HG03064 (cell line): ENCODE measurements around the gene MAML1.
A peak's percentile ranks its signal among the peaks of the same experiment; 100 is the strongest.

Experiments
- ATAC-seq: cut with Tn5 transposase; IDR thresholded peaks from one replicate; pipeline ENCODE4 v1.9.1; 2021; ENCODE audit warnings: low read depth; ENCODE audit not compliant: unreplicated experiment

Gene MAML1

DNA sequence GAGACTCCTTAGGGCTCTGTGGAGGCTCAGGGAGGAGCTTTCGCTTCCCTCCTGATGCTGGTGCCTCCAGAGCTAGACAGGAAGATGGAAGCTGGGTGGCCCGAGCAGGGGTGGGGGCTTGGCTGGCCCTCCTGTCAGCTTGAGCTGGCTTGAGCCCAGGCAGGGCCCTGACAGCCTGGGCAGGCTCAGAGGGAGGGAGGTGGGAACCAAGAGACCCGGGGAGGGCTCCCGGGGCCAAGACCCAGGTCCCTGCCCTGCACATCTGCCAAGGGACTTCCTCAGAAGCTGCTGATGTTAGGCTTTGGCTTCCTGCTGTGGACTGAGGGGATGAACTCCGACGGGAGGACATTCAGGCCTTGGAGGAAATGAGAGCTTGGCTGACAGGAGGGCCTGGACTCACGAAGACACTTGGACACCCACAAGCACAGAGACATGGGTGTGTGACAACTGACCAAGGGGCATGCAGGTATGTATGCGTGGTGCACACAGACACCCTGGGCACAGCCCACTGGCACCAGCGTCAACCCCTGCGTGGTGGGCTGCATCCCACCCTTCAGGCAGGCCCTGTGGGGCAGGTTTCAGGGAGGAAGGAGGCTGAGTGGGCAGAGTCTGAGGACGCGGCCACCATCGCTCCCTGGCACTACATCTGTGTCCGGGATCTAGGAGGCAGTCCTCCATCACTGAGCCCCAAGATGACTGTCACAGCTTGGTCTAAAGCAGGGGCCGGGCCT, 59.4 kb downstream of the MAML1 start:
- ATAC-seq, result no peak

DNA sequence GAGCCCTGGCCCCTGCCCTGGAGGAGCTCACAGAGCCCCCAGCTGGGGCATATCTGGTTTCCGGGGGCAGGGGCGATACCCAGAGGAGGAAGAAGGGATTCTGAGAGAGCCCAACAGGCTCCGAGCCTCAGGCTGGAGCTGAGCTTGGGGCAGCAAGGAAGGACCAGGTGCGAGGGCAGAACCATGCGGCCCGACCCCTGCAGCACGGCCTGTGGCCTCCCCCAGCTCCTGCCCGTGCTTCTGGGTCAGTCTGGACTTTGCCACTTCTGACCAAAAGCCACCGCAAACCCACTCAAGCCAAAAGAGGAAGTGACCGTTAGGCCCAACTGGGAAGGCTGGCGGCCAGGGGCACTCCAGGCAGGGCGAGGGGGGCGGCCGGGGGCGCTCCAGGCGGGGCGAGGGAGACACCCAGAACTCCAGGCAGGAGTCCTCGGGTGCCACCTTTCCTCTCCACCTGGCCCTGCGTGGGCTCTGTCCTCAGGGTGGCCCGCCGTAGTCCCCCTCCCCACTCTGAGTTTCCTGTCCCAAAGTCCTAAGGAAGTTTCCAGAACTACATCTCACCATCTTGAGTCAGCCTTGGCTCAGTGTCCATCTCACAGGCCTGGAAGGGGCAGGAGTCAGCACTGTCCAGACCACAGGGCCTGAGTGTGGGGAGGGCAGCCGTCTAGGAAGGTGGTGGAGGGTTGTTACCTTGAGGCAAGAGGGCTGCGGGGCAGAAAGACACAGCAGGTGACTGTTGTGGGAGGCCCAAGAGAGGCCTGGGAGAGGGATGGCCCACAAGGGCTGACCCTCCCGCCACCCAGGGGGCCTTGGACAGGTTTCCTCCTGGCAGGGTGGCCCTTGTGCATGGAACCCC, 60.2 kb downstream of the MAML1 start:
- no peak for ATAC-seq

DNA sequence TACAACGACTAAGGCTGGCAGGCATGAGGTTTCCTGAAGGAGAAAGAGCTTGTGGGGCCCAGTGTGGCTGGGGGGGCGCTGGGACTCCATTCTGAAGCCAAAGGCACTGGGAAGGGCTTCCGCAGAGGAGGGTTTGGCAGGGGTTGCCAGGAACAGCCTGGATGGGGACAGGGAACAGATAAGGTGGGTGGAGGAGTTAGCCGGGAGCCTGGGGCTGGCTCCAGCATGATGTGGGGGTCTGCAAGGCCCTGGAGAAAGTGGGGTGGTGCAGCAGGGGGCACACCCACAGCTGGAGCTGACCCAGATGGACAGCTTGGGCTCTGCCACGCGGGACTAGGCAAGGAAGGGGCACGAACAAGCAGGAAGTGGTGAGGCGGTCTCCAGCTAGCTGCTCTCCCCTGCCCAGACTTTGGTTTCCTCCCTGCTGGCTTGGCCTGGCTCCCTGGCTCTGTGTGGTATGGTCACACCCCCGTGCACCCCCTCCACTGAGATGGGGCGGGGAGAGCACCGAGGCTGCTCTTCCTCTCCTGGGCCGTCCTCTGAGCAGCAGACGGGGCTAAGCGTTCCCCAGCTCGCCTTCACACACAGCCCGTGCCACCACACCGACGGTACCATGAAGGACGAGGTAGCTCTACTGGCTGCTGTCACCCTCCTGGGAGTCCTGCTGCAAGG, 61.0 kb downstream of the MAML1 start, which contains the start of gene LTC4S:
Gene LTC4S, plus strand, starts transcription at position 519 of the 672 bp plus-strand sequence. Its CDS starts 95 bp downstream, at position 614.
- ATAC-seq, result no peak

DNA sequence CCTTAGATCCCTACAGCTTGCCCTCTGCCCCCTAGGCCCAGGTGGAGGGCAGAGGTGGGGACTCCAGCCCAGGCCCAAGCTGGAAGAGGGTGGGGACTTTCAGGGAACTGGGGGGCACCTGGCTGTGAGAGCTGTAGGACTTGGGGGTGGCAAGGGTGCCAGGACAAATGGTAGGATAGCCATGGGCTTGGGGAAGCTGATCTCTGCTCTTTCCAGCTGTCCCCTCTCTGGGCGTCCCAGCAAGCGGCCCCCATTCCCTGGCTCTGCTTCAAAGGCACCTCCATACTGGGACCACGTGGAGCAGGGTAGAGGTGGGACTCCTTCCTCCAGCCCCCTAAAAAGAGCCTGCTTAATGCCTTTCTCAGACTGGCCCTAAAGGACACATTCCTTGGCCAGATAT, 61.5 kb downstream of the MAML1 start:
- ATAC-seq, result no peak

DNA sequence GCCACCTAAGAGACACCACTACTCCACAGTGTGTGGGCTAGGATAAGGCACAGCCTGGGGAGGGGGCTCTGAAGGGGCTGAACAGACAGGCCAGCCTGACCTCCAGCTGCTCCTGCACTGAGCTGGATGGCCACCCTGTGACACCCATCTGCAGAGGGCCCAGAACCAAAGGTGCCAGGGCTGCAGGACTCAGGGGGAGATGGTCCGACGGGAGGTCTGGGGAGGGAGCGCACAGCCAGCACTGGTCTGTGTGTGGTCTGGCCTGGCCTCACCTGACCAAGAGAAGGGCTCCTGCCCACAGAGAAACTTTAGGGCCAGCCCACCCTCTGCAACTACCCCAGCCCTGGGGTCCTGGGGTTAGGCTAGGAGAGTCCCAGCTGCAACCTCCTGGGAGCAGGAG, 62.0 kb downstream of the MAML1 start:
- ATAC-seq, result no peak

DNA sequence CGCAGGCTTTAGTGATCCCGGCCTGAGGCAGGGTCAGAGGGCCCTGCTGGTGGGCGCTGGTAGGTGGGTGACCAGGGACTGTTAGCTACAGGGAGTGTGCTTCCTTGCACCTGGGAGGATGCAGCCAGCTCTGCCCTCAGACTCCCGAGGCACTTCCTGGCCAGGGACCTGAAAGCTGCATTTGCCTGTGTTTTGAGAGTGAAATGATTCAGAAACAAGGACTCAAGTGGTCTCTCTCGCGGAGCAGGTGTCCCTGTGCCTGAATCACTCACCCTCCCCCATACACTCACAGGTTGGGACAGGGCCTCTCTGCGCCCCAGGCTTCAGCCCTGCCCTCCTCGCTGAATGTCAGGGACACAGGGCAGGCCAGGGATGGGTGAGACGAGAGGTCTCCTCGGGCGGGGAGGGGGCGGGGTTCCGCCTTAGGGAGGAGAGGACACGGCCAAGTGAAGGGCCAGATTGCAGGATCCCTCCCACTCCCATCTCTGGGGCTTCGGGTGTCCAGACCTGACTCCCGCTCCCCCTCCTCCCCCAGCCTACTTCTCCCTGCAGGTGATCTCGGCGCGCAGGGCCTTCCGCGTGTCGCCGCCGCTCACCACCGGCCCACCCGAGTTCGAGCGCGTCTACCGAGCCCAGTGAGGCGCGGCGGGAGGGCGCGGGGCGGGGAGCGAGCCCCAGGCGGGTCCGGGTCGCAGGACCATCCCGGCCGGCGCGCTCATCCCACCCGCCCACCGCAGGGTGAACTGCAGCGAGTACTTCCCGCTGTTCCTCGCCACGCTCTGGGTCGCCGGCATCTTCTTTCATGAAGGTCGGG, 62.6 kb downstream of the MAML1 start:
- no peak for ATAC-seq

DNA sequence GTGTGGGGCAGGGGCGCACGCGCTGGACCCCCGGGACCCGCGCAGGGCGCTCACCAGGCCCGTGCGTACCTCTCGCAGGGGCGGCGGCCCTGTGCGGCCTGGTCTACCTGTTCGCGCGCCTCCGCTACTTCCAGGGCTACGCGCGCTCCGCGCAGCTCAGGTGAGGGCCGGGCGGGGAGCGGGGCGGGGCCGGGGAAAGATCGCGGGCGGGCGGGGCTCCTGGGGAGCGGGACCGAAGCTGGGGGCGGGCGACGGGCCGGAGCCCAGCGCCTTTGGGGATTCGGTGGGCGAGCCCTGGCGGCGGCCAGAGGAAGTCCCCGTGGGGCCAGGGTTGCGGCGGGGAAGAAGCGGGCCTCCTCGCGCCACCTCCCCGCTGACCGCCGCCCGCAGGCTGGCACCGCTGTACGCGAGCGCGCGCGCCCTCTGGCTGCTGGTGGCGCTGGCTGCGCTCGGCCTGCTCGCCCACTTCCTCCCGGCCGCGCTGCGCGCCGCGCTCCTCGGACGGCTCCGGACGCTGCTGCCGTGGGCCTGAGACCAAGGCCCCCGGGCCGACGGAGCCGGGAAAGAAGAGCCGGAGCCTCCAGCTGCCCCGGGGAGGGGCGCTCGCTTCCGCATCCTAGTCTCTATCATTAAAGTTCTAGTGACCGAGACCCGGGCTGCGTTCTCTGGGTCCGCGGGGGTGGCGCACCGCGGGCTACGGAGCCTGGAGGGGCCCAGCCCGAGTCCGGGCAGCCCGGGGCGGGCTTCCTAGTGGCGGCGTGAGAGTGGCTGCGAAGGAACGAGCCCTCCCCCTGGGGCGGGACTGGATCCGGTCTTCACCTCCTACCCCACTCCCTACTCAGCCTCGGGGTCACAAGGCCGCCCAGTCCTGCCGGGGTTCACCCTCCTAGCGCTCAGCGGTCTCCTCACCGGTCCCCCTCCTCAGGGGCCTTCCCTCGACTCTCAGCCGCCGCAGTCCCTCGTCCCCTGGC, 63.5 kb downstream of the MAML1 start:
- peak; percentile 71 for ATAC-seq

DNA sequence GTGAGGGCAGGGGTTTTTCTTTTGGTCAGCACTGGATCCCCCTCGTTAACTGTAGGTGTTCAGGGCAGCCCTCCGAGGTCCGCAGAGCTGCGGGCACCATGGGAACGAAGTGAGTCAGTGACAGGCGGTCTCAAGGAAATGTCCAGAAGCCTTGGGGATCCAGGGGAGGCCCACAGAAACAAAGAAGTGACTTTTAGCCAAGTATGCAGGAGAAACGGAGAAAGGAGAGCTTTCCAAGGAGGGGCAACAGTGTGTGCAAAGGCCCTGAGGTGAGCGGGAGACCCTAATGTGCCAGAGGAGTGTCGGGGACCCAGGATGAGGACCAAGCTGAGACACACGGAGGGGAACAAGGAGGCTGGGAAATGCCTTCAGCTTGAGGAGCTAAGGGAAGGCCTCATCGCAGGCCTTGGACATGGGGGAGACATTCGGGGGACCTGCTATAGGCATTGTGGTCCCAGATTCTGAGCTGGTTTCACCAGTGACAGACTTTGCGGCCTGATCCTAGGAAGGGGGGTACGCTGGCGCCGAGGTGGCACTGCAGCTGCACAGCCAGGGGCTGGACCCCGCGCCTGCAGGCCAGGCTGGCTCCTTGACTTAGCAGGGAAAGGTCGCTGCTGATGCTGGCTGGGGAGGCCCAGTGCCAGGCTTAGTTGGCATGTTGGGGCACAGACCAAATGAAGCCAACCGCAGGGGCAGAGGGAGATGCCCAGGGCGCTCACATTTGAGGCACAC, 64.4 kb downstream of the MAML1 start:
- no peak for ATAC-seq

DNA sequence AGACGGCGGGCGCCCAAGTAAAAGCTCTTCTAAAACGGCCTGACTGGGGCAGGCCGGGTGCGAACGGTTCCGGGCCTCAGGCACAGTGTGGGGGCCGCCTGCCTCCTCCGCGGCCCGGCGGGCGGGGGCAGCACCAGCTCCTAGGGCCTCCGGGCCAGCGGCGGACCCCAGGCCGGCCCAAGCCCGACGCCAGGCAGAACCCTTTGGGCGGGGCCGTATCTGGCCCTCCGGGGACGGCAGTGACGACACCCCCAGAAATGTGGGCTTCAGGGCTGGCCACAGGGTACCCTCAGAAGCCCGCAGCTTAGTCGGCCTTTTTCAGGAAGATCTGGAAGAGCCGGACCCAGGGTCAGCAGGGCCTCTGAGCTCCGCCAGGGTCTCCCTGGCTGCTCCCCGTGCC, 65.1 kb downstream of the MAML1 start:
- no peak for ATAC-seq

DNA sequence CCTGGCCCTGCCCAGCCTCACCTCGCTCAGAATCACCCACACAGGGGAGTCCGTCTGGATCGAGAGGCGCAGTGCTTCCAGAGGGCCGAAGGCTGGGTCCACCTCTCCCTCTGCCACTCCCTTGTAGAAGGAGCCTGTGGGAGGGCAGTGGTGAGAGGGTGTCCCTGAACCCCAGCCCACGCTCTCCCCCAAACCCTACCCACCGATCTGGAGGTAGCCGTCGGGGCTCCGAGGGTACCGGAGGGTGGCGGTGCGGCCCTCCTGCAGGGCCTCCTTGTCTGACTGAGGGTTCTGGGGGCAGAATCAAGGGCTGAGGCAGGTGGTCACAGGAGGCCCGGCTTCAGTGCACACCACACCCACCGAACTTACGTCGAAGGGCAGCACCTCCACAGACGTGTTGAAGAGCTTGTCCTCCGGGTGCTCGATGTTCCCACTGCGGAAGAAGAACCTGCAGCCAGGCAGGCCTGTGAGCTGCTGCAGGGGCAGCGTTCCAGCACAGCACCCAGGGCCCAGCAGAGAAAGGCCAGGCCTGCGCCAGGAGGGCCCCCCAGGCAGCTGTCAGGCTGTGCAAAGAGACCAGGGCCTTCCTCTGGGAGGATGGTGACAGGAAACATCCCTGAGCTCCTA, 65.6 kb downstream of the MAML1 start:
- no peak for ATAC-seq

DNA sequence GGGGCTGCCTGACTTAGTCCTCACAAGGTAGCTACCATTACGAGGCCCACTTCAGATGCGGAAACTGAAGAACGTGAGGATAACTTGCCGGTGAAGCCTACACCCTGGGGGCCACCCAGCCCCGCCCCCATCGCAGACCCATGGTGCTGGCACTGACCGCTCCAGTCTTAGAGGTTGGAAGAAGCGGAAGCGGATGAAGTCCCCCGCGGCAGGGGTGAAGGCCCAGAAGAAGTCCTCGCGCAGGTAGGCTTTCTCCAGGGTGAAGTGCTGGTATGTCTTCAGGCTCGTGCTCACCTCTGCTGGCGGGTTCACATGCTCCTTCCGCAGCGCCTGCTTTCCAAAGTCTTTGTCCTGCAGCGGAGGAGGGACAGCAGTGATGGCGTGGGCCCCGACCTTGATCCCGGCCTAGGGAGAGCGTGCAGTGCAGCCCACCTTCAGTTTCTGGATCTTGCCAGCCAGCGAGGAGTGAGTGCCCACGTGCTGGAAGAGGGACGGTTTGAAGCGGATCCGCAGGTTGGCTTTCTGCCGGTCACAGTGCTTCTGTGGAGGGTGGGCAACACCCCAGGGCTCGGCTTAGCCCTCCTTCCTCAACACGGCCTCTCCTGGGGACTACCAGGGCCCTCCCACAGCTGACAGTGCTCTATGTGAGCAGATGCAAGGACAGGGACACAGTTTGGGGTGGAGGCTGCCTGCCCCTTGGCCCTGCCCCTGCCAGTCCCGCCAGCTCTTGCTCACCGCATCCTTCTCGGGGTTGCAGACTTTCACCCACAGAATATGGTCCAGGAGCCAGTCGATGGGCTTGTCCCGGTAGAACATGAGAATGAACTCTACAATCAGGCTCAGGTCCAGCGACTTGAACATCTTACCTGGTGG, 66.4 kb downstream of the MAML1 start:
- ATAC-seq, result no peak

DNA sequence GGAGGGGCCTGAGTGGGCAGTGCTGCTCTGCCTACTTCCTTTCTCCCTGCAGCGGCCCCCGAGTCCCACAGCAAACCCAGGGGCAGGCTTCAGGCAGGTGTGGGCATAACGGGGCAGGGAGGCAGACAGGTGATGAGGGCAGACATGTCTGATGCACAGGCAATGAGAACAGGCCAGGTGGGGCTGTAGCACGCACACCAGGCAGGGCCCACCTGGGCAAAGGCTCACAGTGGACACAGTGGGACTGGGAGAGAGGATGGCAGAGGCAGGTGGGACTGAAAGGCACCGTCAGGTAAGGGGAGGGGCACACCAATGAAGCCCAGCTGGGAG, 67.0 kb downstream of the MAML1 start:
- no peak for ATAC-seq

DNA sequence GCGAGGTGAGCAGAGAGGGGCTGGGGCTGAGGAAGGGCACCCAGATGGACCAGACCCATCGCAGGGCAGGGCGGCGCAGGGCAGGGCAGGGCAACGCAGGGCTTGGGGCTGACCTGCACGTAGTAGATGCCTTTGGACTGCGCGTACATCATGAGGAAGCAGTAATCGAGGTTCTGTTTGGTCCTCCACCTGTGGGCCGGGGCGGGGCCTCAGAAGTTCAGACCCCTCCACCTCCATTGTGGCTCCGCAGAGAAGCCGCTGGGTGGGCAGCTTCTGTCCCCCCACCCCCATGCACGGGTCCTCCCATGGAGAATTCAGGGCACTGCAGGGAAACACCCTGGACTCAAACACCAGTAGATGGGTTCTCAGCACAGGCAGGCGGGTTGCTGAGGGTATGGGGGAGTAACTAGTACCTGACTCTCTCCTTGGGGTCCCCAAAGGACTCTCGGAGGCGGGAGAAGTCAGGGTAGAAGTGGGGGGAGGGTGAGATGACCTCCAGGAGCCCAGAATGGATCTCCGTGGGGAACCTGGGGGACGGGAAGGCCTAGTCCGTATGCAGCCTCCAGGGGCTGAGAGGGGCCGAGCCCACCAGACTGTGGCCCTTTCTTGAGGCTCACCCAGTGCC, 67.6 kb downstream of the MAML1 start:
- no peak for ATAC-seq

DNA sequence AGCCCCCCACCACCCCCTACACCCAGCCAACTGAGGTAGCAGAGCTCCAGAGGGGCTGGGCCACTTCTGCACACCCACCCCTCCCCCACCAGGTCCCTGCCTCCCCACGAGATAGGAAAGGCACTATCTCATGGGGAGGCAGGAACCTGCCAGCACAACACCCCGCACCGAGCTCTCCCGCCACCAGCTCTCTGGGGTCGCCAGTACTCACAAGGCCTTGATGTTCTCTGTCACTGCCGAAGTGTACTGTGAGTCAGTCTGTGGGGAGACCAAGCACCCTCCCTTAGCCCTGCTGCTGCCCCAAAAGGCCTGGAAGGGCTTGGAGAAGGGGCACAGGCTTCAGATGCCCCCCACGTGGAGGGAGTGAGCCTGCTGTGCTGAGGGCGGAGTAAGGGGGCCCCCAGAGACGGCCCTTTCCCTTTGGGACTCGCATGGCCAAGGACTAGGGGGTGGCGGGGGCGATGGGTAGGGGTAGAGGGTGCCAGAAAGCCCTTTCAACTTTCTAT, 68.1 kb downstream of the MAML1 start:
- ATAC-seq, result no peak

DNA sequence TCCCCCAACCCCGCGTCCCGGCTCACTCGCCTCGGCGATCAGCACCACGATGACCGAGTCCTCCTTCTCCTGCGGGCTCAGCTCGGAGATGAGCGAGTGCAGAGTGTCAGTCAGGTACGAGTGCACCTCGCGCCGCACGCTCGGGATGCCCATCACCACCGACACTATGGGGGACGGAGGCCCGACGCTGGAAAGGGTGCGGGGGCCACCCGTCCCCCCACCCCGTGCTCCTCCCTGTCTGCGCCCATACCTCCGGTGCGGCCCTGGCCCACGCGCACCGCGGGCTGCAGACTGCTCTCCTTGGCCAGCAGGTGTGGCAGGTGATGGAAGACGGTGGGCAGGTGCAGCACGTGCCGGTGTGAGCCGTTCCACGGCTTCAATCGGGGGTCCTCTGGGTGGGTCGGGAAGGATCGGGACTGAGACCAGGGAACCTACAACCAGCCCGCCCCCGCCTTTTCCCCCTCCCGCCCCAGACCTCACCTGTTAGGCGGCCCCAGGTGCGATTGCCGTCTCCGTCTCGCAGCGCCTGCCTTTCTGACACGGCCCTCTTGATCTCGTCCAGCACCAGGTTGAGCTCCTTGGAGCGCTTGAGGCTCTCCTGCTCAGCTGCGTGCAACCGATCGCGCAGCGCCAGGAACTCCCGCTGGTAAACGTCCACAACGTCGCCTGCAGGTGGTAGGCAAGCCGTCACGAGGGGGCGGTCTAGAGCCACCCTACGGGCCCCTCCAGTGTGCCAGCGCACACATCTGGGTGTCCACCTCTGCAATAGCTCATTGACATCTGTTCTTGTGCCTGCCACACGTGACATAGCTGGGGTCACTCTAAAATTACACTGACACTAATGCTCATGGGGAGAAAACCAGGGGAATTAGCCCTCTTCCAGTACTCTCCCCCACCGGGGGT, 68.9 kb downstream of the MAML1 start:
- no peak for ATAC-seq
